Karpas-422 (cell line): Measurements from ENCODE around the gene EPB41L5. TPM values are rescaled to one million over a fixed set of nuclear protein-coding genes. Genes with fewer than 3 reads are reported as not detected.
A peak's percentile ranks its signal among the peaks of the same experiment; 100 is the strongest.

Experiments used
- DNase-seq: peaks from one replicate; pipeline ENCODE4 v3.0.0-alpha.2; 2015
- H2AFZ ChIP-seq: fragments of 200-600 bp; sonication (generic); 2 replicates; pipeline ENCODE4 v1.6.1; 2014; ENCODE audit warnings: antibody characterized with exemption, low read length, mixed read lengths
- H3K27ac ChIP-seq: fragments of 200-600 bp; sonication (generic); 2 replicates; pipeline ENCODE4 v1.5.1; 2014; ENCODE audit warnings: mild to moderate bottlenecking, low read length, moderate library complexity
- H3K27me3 ChIP-seq: fragments of 200-600 bp; sonication (generic); 2 replicates; pipeline ENCODE4 v1.6.1; 2014; ENCODE audit warnings: low read length, mixed read lengths
- H3K36me3 ChIP-seq: fragments of 200-600 bp; sonication (generic); 2 replicates; pipeline ENCODE4 v1.6.1; 2014; ENCODE audit warnings: low read length, mixed read lengths; ENCODE audit not compliant: insufficient read depth
- H3K4me1 ChIP-seq: fragments of 200-600 bp; sonication (generic); 2 replicates; pipeline ENCODE4 v1.6.1; 2014; ENCODE audit warnings: mild to moderate bottlenecking, low read length, mixed read lengths
- H3K4me2 ChIP-seq: fragments of 200-600 bp; sonication (generic); 2 replicates; pipeline ENCODE4 v1.6.1; 2014; ENCODE audit warnings: low read length, low read depth, mild to moderate bottlenecking; ENCODE audit not compliant: poor library complexity, severe bottlenecking
- H3K4me3 ChIP-seq: fragments of 200-600 bp; sonication (generic); 2 replicates; pipeline ENCODE4 v1.5.1; 2014; ENCODE audit warnings: mild to moderate bottlenecking, antibody characterized with exemption, low read length, mixed read lengths
- H3K79me2 ChIP-seq: fragments of 200-600 bp; sonication (generic); 2 replicates; pipeline ENCODE4 v1.6.1; 2014; ENCODE audit warnings: mild to moderate bottlenecking, low read length, mixed read lengths
- H3K9ac ChIP-seq: fragments of 200-600 bp; sonication (generic); 2 replicates; pipeline ENCODE4 v1.6.0; 2014; ENCODE audit warnings: low read length
- H3K9me2 ChIP-seq: fragments of 200-600 bp; sonication (generic), shearing (Covaris generic); replicated peaks from 2 replicates; pipeline ENCODE4 v1.6.0; 2014; ENCODE audit warnings: mild to moderate bottlenecking, low read length, moderate library complexity; ENCODE audit not compliant: insufficient read depth
- H3K9me3 ChIP-seq: fragments of 300-700, 200-600 bp; sonication (generic); 2 replicates; pipeline ENCODE4 v1.6.1; 2014; ENCODE audit warnings: low read length, mixed read lengths
- H4K20me1 ChIP-seq: fragments of 200-600 bp; sonication (generic); 2 replicates; pipeline ENCODE4 v1.6.1; 2014; ENCODE audit warnings: mild to moderate bottlenecking, antibody characterized with exemption, low read length, low read depth; ENCODE audit not compliant: insufficient read depth
- total RNA-seq: library from RNA; depleted of rRNA; stranded (reverse); fragments of >200 nt; shearing (Covaris generic); gene quantifications from 2 replicates; pipeline ENCODE4 v1.2.3, GENCODE V29; 2014; ENCODE audit warnings: low replicate concordance

Gene EPB41L5
- total RNA-seq, 1 experiment from 2014 or later = 3.1 TPM

DNA sequence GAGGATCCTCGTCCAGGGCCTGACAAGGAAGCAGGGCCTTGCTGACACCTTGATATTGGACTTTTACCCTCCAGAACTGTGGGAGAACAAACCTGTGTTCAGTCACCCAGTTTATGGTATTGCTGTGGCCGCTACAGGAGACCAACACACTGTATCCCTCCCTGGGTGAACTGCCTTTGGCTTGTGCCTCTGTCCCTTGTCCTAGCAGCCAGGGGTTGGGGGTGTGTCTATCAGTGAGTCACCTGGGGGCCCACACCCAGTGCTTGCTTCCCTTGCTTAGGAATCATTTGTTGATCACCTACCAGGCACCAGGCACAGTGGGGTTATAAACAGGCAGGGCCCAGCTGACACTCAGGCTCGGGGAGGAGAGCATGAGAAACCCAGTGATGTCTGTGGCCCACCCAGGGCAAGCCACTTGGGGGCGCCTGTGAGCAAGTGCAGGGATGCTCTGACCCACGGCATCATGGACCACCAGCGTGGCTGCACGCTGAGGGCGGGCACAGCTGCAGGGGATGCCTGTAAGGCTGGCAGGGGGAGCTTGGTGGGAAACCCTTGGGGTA lies 193.2 kb downstream of the EPB41L5 start:
- Histone ChIP-seq H3K4me2 (no peak overlapping the region), H3K4me3 (no peak overlapping the region), H2AFZ (no peak overlapping the region), H3K9me3 (no peaks in the 10 kb centered on the region), H3K79me2 (no peaks in the 10 kb centered on the region), H4K20me1 (no peaks in the 10 kb centered on the region), H3K4me1 (no peaks in the 10 kb centered on the region), H3K27me3 (no peaks in the 10 kb centered on the region), H3K36me3 (no peaks in the 10 kb centered on the region), H3K9me2 (no peaks in the 10 kb centered on the region), H3K27ac (no peak overlapping the region), H3K9ac (no peak overlapping the region)
- DNase-seq = peak; percentile 82

DNA sequence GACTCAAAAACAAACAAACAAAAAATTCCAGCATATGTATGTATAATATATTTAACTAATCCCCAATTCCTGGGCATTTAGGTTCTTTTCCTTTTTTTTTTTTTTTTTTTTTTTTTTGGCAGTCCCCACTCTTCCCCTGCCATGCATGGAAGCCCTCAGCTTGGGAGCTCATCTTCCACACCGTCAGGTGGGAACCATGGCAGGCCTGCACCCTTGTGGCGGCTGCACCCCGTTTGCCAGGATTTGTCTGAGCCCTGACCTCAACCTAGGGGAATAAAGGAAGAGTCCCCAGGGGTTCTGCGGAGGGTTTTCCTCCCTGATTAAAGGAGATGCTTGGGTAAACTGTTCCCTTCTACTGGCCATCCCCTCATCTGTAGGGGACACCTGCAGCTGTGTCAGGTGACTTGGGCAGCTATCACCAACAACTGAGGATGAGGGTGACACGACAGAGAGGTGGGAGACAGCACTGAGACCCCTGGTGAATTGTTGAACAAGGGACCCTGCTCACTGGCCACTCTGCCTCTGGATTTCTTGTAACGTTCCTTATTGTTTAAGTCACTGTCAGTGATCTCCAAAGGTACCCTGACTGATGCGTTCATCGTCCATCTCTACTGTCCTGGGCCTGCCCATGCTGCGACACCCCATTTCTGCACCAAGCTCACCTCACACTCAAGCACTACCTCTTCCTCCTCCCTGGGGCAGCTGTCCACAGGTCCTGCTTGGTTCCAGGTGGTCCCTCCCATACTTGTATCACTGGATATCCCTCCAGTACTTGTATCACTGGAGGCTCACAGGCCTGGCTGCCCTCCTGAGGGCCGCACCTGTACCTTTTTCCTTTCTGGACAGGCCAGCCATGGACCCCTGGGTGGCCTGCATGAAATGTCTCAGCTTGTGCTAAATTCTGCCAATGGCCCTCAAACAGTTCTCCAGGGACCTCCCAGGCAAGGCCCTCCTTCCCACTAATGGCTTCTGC lies 195.8 kb downstream of the EPB41L5 start:
- no peaks in the 10 kb centered on the region for H3K36me3 ChIP-seq
- H3K79me2 ChIP-seq = no peaks in the 10 kb centered on the region
- DNase-seq = no peak
- no peaks in the 10 kb centered on the region for H3K9me2 ChIP-seq
- no peak overlapping the region for H2AFZ ChIP-seq
- H3K27ac ChIP-seq = no peak overlapping the region
- no peaks in the 10 kb centered on the region for H3K9me3 ChIP-seq
- no peak overlapping the region for H3K9ac ChIP-seq
- no peak overlapping the region for H3K4me2 ChIP-seq
- no peaks in the 10 kb centered on the region for H4K20me1 ChIP-seq
- H3K4me3 ChIP-seq = no peak overlapping the region
- no peaks in the 10 kb centered on the region for H3K4me1 ChIP-seq
- H3K27me3 ChIP-seq = no peaks in the 10 kb centered on the region

DNA sequence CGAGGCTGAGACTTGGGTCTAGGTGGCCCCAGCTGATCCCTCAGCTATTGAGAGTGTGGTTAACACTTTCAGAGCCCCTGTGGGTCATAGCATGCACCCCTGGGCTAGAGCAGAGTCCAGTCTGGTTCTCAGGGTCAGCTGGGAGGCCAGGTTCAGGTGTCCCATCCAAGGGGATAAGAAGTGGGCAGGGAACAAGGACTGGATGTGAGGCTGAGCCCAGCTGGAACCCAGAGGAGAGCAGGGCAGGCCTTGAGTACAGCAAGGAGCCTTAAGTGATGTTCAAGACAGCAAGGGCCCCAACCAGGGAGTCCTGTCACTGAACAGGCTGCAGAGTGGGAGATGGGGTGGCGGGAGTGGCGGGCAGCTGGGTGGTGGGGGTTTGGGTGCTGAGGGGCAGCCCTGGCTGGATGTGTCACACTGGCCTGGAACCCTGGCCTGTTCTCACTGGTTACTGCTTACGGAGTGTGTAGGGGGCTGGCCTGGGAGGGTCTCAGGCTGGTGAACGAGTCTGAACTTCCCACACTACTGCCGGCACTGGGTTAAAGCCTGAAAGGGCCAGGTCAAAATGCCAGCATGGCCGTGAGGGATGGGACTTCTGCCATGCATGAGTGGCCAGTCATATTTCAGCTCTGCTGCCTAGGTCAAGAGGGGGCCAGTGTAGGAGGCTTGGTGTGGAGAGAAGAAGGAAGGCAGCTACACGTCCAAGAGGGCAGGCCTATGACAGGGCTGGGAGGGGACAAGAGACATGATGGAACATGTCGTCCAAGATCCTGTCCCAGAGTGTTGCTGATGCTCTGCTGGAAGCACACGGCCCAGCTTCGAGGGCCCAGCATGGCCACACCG lies 196.8 kb downstream of the EPB41L5 start:
- Histone ChIP-seq H3K9ac (no peak overlapping the region), H3K4me2 (no peak overlapping the region), H3K27me3 (no peaks in the 10 kb centered on the region), H3K79me2 (no peaks in the 10 kb centered on the region), H3K9me2 (no peaks in the 10 kb centered on the region), H3K36me3 (no peaks in the 10 kb centered on the region), H3K4me3 (no peak overlapping the region), H3K27ac (no peak overlapping the region), H4K20me1 (no peaks in the 10 kb centered on the region), H3K9me3 (no peaks in the 10 kb centered on the region), H2AFZ (no peak overlapping the region), H3K4me1 (no peaks in the 10 kb centered on the region)
- no peak for DNase-seq

GRCh38 chr2:120210270-120210693 lies 197.4 kb downstream of the EPB41L5 start:
- Histone ChIP-seq H3K4me1 (no peaks in the 10 kb centered on the region), H3K27me3 (no peaks in the 10 kb centered on the region), H3K4me2 (no peak overlapping the region), H3K4me3 (no peak overlapping the region), H3K9me2 (no peaks in the 10 kb centered on the region), H2AFZ (no peak overlapping the region), H3K79me2 (no peaks in the 10 kb centered on the region), H4K20me1 (no peaks in the 10 kb centered on the region), H3K9me3 (no peaks in the 10 kb centered on the region), H3K27ac (no peak overlapping the region), H3K36me3 (no peaks in the 10 kb centered on the region), H3K9ac (no peak overlapping the region)
- no peak for DNase-seq

GRCh38 chr2:120218181-120218580 lies 205.3 kb downstream of the EPB41L5 start:
- no peaks in the 10 kb centered on the region for H3K36me3 ChIP-seq
- H3K9me2 ChIP-seq = no peaks in the 10 kb centered on the region
- no peak overlapping the region for H3K4me3 ChIP-seq
- H3K27ac ChIP-seq = no peak overlapping the region
- H3K79me2 ChIP-seq = 0 out of 2 replicates have a peak, but pooled peaks cover 7% of the 10 kb centered on the region
- H3K9ac ChIP-seq = no peak overlapping the region
- H3K9me3 ChIP-seq = no peaks in the 10 kb centered on the region
- H4K20me1 ChIP-seq = no peaks in the 10 kb centered on the region
- DNase-seq = peak; percentile 11
- no peak overlapping the region for H3K4me2 ChIP-seq
- peaks cover 16% of the 10 kb centered on the region for H3K4me1 ChIP-seq
- H2AFZ ChIP-seq = no peak overlapping the region
- no peaks in the 10 kb centered on the region for H3K27me3 ChIP-seq

DNA sequence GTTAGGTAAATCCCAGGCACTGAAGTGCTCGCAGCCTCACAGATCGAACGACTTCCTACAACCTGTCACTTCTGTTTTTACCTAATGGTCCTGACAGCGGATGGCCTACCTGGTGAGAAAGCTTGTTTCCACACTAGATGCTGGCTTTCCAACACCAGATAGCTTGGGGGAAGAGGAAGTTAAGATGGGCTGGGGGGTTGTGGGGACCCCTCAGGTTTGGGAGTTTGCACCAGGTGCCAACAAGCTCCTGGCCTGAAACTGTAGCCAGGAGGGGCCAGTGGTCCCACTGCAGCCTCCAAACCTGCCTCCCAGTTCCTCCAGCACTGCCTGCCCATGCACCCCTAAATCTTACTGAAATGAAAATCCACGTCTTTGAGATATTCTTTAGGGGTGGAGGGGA lies 206.4 kb downstream of the EPB41L5 start:
- Histone ChIP-seq H3K4me3 (no peak overlapping the region), H3K79me2 (0 out of 2 replicates have a peak, but pooled peaks cover 7% of the 10 kb centered on the region)

GRCh38 chr2:120219766-120220165 lies 206.9 kb downstream of the EPB41L5 start:
- peak; percentile 35 for DNase-seq
- no peak overlapping the region for H3K4me2 ChIP-seq
- no peaks in the 10 kb centered on the region for H4K20me1 ChIP-seq

More for the DNA sequence above, 206.4 kb downstream of the EPB41L5 start:
- H4K20me1 ChIP-seq = no peaks in the 10 kb centered on the region
- H2AFZ ChIP-seq = no peak overlapping the region
- no peak overlapping the region for H3K4me2 ChIP-seq
- no peaks in the 10 kb centered on the region for H3K27me3 ChIP-seq
- no peaks in the 10 kb centered on the region for H3K9me2 ChIP-seq
- H3K9me3 ChIP-seq = no peaks in the 10 kb centered on the region
- H3K9ac ChIP-seq = no peak overlapping the region
- DNase-seq = peak; percentile 17
- no peaks in the 10 kb centered on the region for H3K36me3 ChIP-seq
- H3K27ac ChIP-seq = no peak overlapping the region
- H3K4me1 ChIP-seq = peaks cover 25% of the 10 kb centered on the region

DNA sequence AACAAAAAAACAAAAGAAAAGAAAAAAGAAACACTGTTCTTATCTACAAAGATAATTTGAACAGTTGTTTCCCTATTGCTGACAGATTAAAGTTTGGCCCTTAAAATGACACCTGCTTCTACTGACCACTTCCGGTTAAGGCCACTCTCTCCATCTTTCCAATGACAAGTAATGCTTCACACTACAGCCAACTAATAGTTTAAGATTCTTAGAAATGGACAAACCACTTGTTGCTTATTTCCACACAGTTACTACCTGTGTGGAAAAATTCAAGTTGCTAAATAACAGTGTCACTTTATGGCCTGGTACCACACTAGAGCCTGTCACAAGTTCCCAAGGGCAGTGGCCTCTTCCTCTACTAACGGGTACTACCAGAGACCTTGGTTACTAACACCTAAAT lies 207.9 kb downstream of the EPB41L5 start:
- Histone ChIP-seq H3K27ac (no peak overlapping the region), H3K27me3 (no peaks in the 10 kb centered on the region), H3K79me2 (0 out of 2 replicates have a peak, but pooled peaks cover 7% of the 10 kb centered on the region), H3K9ac (no peak overlapping the region), H2AFZ (no peak overlapping the region), H3K9me3 (no peaks in the 10 kb centered on the region), H3K9me2 (no peaks in the 10 kb centered on the region), H3K4me3 (no peak overlapping the region), H4K20me1 (no peaks in the 10 kb centered on the region), H3K4me1 (peaks cover 25% of the 10 kb centered on the region), H3K4me2 (no peak overlapping the region), H3K36me3 (no peaks in the 10 kb centered on the region)
- DNase-seq = no peak

More at GRCh38 chr2:120219766-120220165, 206.9 kb downstream of the EPB41L5 start:
- no peak overlapping the region for H3K27ac ChIP-seq
- no peaks in the 10 kb centered on the region for H3K9me3 ChIP-seq
- H3K27me3 ChIP-seq = no peaks in the 10 kb centered on the region
- no peaks in the 10 kb centered on the region for H3K36me3 ChIP-seq
- no peak overlapping the region for H2AFZ ChIP-seq
- peaks cover 25% of the 10 kb centered on the region for H3K4me1 ChIP-seq
- no peak overlapping the region for H3K9ac ChIP-seq
- 0 out of 2 replicates have a peak, but pooled peaks cover 7% of the 10 kb centered on the region for H3K79me2 ChIP-seq
- no peak overlapping the region for H3K4me3 ChIP-seq
- no peaks in the 10 kb centered on the region for H3K9me2 ChIP-seq
